ENCODE results near the gene SELPLG. TPM values are rescaled to one million over a fixed set of nuclear protein-coding genes. Genes with fewer than 3 reads are reported as not detected.

SELPLG gene
- total RNA-seq, 2 donors from 2014 or later: 14.3 to 17.3 TPM

GRCh38 chr12:108602976-108603704 lies 30.6 kb downstream of the SELPLG start:
- no peak overlapping the region for H3K4me3 ChIP-seq
- no peak for ATAC-seq (ENCODE audit: insufficient number of reproducible peaks, low FRiP score, low read depth)
- H3K4me1 ChIP-seq (ENCODE audit: control insufficient read depth in 1 of 2, low read depth in 2 of 2): no peaks in the 10 kb centered on the region
- no peak for DNase-seq (ENCODE audit: low spot score)
- no peaks in the 10 kb centered on the region for H3K27me3 ChIP-seq (replicated peaks; ENCODE audit: insufficient read depth)
- no peak for TF ChIP-seq CTCF (IDR thresholded peaks at IDR 0.05)
- H3K36me3 ChIP-seq: no peaks in the 10 kb centered on the region
- no peak overlapping the region for H3K27ac ChIP-seq
- no peaks in the 10 kb centered on the region for H3K9me3 ChIP-seq

GRCh38 chr12:108602209-108602705 lies 31.4 kb downstream of the SELPLG start:
- Histone ChIP-seq H3K4me3 (no peak overlapping the region), H3K27me3 (replicated peaks; ENCODE audit: insufficient read depth) (no peaks in the 10 kb centered on the region), H3K27ac (no peak overlapping the region), H3K36me3 (no peaks in the 10 kb centered on the region), H3K4me1 (ENCODE audit: control insufficient read depth in 1 of 2, low read depth in 2 of 2) (no peaks in the 10 kb centered on the region), H3K9me3 (no peaks in the 10 kb centered on the region)
- ATAC-seq (ENCODE audit: insufficient number of reproducible peaks, low FRiP score, low read depth) (no peak), DNase-seq (ENCODE audit: low spot score) (no peak)
- no peak for TF ChIP-seq CTCF (IDR thresholded peaks at IDR 0.05)

GRCh38 chr12:108600702-108601007 lies 33.0 kb downstream of the SELPLG start:
- no peaks in the 10 kb centered on the region for H3K27me3 ChIP-seq (replicated peaks; ENCODE audit: insufficient read depth)
- H3K9me3 ChIP-seq: no peaks in the 10 kb centered on the region
- no peak overlapping the region for H3K27ac ChIP-seq
- DNase-seq (ENCODE audit: low spot score) (no peak), ATAC-seq (ENCODE audit: insufficient number of reproducible peaks, low FRiP score, low read depth) (no peak)
- H3K4me1 ChIP-seq (ENCODE audit: control insufficient read depth in 1 of 2, low read depth in 2 of 2): no peaks in the 10 kb centered on the region
- no peak overlapping the region for H3K4me3 ChIP-seq
- H3K36me3 ChIP-seq: no peaks in the 10 kb centered on the region
- no peak for TF ChIP-seq CTCF (IDR thresholded peaks at IDR 0.05)

- Histone ChIP-seq H3K4me3 (no peak overlapping the region), H3K4me1 (ENCODE audit: control insufficient read depth in 1 of 2, low read depth in 2 of 2) (no peaks in the 10 kb centered on the region), H3K9me3 (no peaks in the 10 kb centered on the region), H3K27ac (no peak overlapping the region), H3K36me3 (no peaks in the 10 kb centered on the region), H3K27me3 (replicated peaks; ENCODE audit: insufficient read depth) (no peaks in the 10 kb centered on the region)
- DNase-seq (ENCODE audit: low spot score) (no peak), ATAC-seq (ENCODE audit: insufficient number of reproducible peaks, low FRiP score, low read depth) (no peak)
- no peak for TF ChIP-seq CTCF (IDR thresholded peaks at IDR 0.05)
These were observed 33.6 kb downstream of the SELPLG start for GRCh38 chr12:108599948-108600701.

GRCh38 chr12:108599541-108599940 lies 34.2 kb downstream of the SELPLG start:
- no peak for TF ChIP-seq CTCF (IDR thresholded peaks at IDR 0.05)
- Histone ChIP-seq H3K36me3 (no peaks in the 10 kb centered on the region), H3K9me3 (no peaks in the 10 kb centered on the region), H3K4me3 (no peak overlapping the region), H3K27me3 (replicated peaks; ENCODE audit: insufficient read depth) (no peaks in the 10 kb centered on the region), H3K4me1 (ENCODE audit: control insufficient read depth in 1 of 2, low read depth in 2 of 2) (no peaks in the 10 kb centered on the region), H3K27ac (no peak overlapping the region)
- no peak for ATAC-seq (ENCODE audit: insufficient number of reproducible peaks, low FRiP score, low read depth)
- DNase-seq (ENCODE audit: low spot score): no peak
